H1 (cell line): ENCODE results near the gene SMCHD1. TPM values are rescaled to one million over a fixed set of nuclear protein-coding genes. Genes with fewer than 3 reads are reported as not detected.
"Not testable (repeated sequence)": the region's sequence is repeated elsewhere in the genome, so short reads cannot be mapped to it uniquely, and the experiment has no call there.

Experiments
- CTCF ChIA-PET: fragments of 300-600 bp; sonication (Branson Sonifier 250); formaldehyde crosslinking; loops from one replicate; lab custom pipeline; 2021; ENCODE audit not compliant: partially characterized antibody; lab: Charles Lee
- POLR2A ChIA-PET: fragments of 300-600 bp; sonication (Branson Sonifier 250); formaldehyde crosslinking; loops from one replicate; lab custom pipeline; 2021; ENCODE audit warnings: inconsistent platforms; ENCODE audit not compliant: partially characterized antibody; lab: Charles Lee
- DNase-seq, 2 experiments: peaks; one replicate each; pipeline versions ENCODE4 v3.0.0 to v3.0.0-alpha.2; 2010 to 2022; ENCODE audit warnings: low spot score in 2 of 2, low read depth in 1 of 2, mixed read lengths in 1 of 2
- FAIRE-seq: peaks from 2 replicates; lab custom pipeline; 2011; peaks lifted over from hg19 to GRCh38; lab: Jason Lieb, UNC
- H2AFZ ChIP-seq: 2 replicates; pipeline ENCODE4 v1.8.1; 2012; ENCODE audit warnings: low read length, inconsistent platforms
- H2AK5ac ChIP-seq: 2 replicates; pipeline ENCODE4 v1.6.1; 2013; ENCODE audit warnings: low read depth, low read length
- H2BK120ac ChIP-seq: replicated peaks from 2 replicates; pipeline ENCODE3; 2013; ENCODE audit warnings: low read depth, low read length, inconsistent platforms
- H2BK12ac ChIP-seq: 2 replicates; pipeline ENCODE4 v1.6.1; 2013; ENCODE audit warnings: low read depth, low read length
- H2BK15ac ChIP-seq: 2 replicates; pipeline ENCODE4 v1.6.1; 2013; ENCODE audit warnings: low read length
- H2BK20ac ChIP-seq: 2 replicates; pipeline ENCODE4 v1.6.1; 2013; ENCODE audit warnings: low read length
- H2BK5ac ChIP-seq: 2 replicates; pipeline ENCODE4 v1.6.1; 2013; ENCODE audit warnings: low read depth, low read length
- H3K14ac ChIP-seq: 2 replicates; pipeline ENCODE4 v1.6.1; 2013; ENCODE audit warnings: inconsistent platforms; ENCODE audit not compliant: insufficient read length
- H3K18ac ChIP-seq: 2 replicates; pipeline ENCODE4 v1.6.1; 2013; ENCODE audit warnings: low read length; ENCODE audit errors: extremely low read depth
- H3K23ac ChIP-seq: 2 replicates; pipeline ENCODE4 v1.6.1; 2013; ENCODE audit warnings: inconsistent platforms; ENCODE audit not compliant: insufficient read length
- H3K23me2 ChIP-seq: 2 replicates; pipeline ENCODE4 v1.6.1; 2013; ENCODE audit warnings: low read depth, low read length
- H3K27ac ChIP-seq: 2 replicates; pipeline ENCODE4 v1.6.1; 2011; ENCODE audit warnings: low read depth, low read length, inconsistent platforms
- H3K27me3 ChIP-seq, 4 experiments: replicated peaks in 1 of 4; 1 replicate in 1 of 4; 2 replicates in 3 of 4; pipeline versions ENCODE4 v1.6.1 to v1.8.1; 2011 to 2013; ENCODE audit warnings: low read length in 3 of 4, mild to moderate bottlenecking in 3 of 4, inconsistent platforms in 2 of 4, mixed read lengths in 2 of 4, moderate library complexity in 1 of 4; ENCODE audit not compliant: control insufficient read depth in 3 of 4, insufficient read depth in 3 of 4; ENCODE audit errors: extremely low read depth in 1 of 4
- H3K36me3 ChIP-seq, 4 experiments: 2 replicates each; pipeline versions ENCODE4 v1.6.1 to v1.8.1; 2011 to 2013; ENCODE audit warnings: mild to moderate bottlenecking in 4 of 4, low read length in 3 of 4, moderate library complexity in 2 of 4, control low read depth in 1 of 4, inconsistent platforms in 1 of 4; ENCODE audit not compliant: insufficient read depth in 4 of 4, control insufficient read depth in 2 of 4
- H3K4ac ChIP-seq: replicated peaks from 2 replicates; pipeline ENCODE3; 2013; ENCODE audit warnings: low read length, low read depth, mixed read lengths, inconsistent platforms; ENCODE audit not compliant: insufficient read length
- H3K4me1 ChIP-seq, 4 experiments: replicated peaks in 1 of 4; 1 replicate in 1 of 4; 2 replicates in 3 of 4; pipeline versions ENCODE4 v1.6.1 to v1.8.1; 2011 to 2013; ENCODE audit warnings: low read length in 3 of 4, inconsistent platforms in 2 of 4, mixed read lengths in 1 of 4; ENCODE audit not compliant: insufficient read depth in 4 of 4, control insufficient read depth in 3 of 4
- H3K4me2 ChIP-seq, 2 experiments: 2 replicates each; pipeline versions ENCODE4 v1.6.1 to v1.8.1; 2011 to 2013; ENCODE audit warnings: low read depth in 2 of 2, low read length in 2 of 2, control low read depth in 1 of 2, inconsistent platforms in 1 of 2, mild to moderate bottlenecking in 1 of 2; ENCODE audit not compliant: insufficient read depth in 1 of 2
- H3K4me3 ChIP-seq, 4 experiments: fragments of 200-600, 300-600 bp in 1 of 4; sonication (generic), shearing (Covaris generic), sonication (Bioruptor Twin) in 1 of 4; 2 replicates each; pipeline versions ENCODE4 v1.5.1 to v1.8.1; 2011 to 2016; ENCODE audit warnings: low read length in 4 of 4, low read depth in 3 of 4, control low read depth in 2 of 4, inconsistent platforms in 2 of 4, mild to moderate bottlenecking in 2 of 4, mixed read lengths in 1 of 4, moderate library complexity in 1 of 4; ENCODE audit not compliant: insufficient read depth in 2 of 4; ENCODE audit errors: extremely low read depth in 1 of 4
- H3K56ac ChIP-seq: replicated peaks from 2 replicates; pipeline ENCODE3; 2013; ENCODE audit warnings: low read depth, mild to moderate bottlenecking, mixed read lengths, low read length, inconsistent platforms; ENCODE audit not compliant: insufficient read length
- H3K79me1 ChIP-seq: 2 replicates; pipeline ENCODE4 v1.6.1; 2013; ENCODE audit warnings: low read depth, low read length, control low read depth
- H3K79me2 ChIP-seq, 2 experiments: 2 replicates each; pipeline versions ENCODE4 v1.6.1 to v1.8.1; 2012 to 2013; ENCODE audit warnings: low read length in 2 of 2, mild to moderate bottlenecking in 2 of 2, inconsistent platforms in 1 of 2; ENCODE audit not compliant: insufficient read depth in 2 of 2, control insufficient read depth in 1 of 2
- H3K9ac ChIP-seq, 4 experiments: replicated peaks in 1 of 4; 1 replicate in 1 of 4; 2 replicates in 3 of 4; pipeline versions ENCODE4 v1.6.1 to v1.8.1; 2011 to 2013; ENCODE audit warnings: low read depth in 3 of 4, low read length in 3 of 4, control low read depth in 2 of 4, mild to moderate bottlenecking in 2 of 4, moderate library complexity in 2 of 4, inconsistent platforms in 1 of 4; ENCODE audit errors: extremely low read depth in 1 of 4
- H3K9me3 ChIP-seq, 2 experiments: 2 replicates each; pipeline versions ENCODE4 v1.6.1 to v1.8.1; 2012 to 2013; ENCODE audit warnings: mild to moderate bottlenecking in 2 of 2, moderate library complexity in 2 of 2, control low read depth in 1 of 2, inconsistent platforms in 1 of 2, low read depth in 1 of 2, low read length in 1 of 2, mixed read lengths in 1 of 2; ENCODE audit not compliant: insufficient read depth in 2 of 2
- H4K20me1 ChIP-seq, 2 experiments: replicated peaks in 1 of 2; 2 replicates each; pipeline versions ENCODE3 to v1.8.1; 2011 to 2013; ENCODE audit warnings: inconsistent platforms in 2 of 2, low read length in 2 of 2, mild to moderate bottlenecking in 1 of 2; ENCODE audit not compliant: insufficient read depth in 2 of 2, control insufficient read depth in 1 of 2
- H4K5ac ChIP-seq: 2 replicates; pipeline ENCODE4 v1.6.1; 2013; ENCODE audit warnings: low read length, low read depth, mixed read lengths, inconsistent platforms; ENCODE audit not compliant: insufficient read length
- H4K8ac ChIP-seq: 2 replicates; pipeline ENCODE4 v1.8.0; 2013; ENCODE audit warnings: mild to moderate bottlenecking, moderate library complexity, low read length, inconsistent platforms; ENCODE audit not compliant: insufficient read depth; ENCODE audit errors: extremely low read depth
- H4K91ac ChIP-seq: replicated peaks from 2 replicates; pipeline ENCODE3; 2013; ENCODE audit warnings: low read length, mixed read lengths, inconsistent platforms; ENCODE audit not compliant: insufficient read length
- WGBS, 2 experiments: shearing (Covaris generic) in 1 of 2; methylation state at CpG; one replicate each; pipeline versions ENCODE4 v1.1.6 to v1.1.7; 2013 to 2015; ENCODE audit warnings: low lambda C conversion rate in 2 of 2, mixed read lengths in 2 of 2, inconsistent platforms in 1 of 2, low coverage in 1 of 2, missing lambda C conversion rate in 1 of 2; ENCODE audit not compliant: insufficient replicate concordance in 2 of 2, insufficient coverage in 1 of 2, insufficient read length in 1 of 2; ENCODE audit errors: extremely low coverage in 1 of 2, missing lambda C conversion rate in 1 of 2; 5-methylcytosine and 5-hydroxymethylcytosine counted together
- polyA plus RNA-seq, 7 experiments: library from polyadenylated mRNA; depleted of rRNA in 3 of 7; stranded (reverse) in 5 of 7; unstranded in 2 of 7; fragments of >200 nt in 5 of 7; fragments of 200-250 nt in 2 of 7; gene quantifications; 1 replicate in 5 of 7; 2 replicates in 1 of 7; 4 replicates in 1 of 7; pipeline versions ENCODE4 v1.2.1 to v1.2.3, GENCODE V29; 2011 to 2013; ENCODE audit warnings: missing spikeins in 2 of 7, mixed read lengths in 2 of 7
- total RNA-seq: library from RNA; stranded (reverse); fragmentation: NEBNext Ultra II Directional; extraction: Animal tissue kit (Norgen Biotek cat#: 25700); gene quantifications from 2 replicates; pipeline ENCODE4 v1.2.1, GENCODE V29; 2021

SMCHD1 gene
- total and polyA plus RNA-seq, 2 of the 8 experiments (the other 6 are each of a cell fraction or from before 2014, with no cell fraction given) = 9.3 to 32.0 TPM

DNA sequence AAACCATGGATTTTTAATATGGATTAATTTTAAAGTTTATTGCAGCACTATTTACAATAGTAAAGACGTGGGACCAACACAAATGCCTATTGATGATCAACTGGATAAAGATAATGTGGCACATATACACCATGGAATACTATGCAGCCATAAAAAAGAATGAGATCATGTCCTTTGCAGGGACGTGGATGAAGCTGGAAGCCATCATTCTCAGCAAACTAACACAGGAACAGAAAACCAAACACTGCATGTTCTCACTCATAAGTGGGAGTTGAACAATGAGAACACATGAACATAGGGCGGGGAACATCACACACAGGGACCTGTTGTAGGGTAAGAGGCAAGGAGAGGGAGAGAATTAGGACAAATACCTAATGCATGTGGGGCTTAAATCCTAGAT, 5.3 kb downstream of the SMCHD1 start:
- H3K56ac ChIP-seq, H3K79me1 ChIP-seq, POLR2A ChIA-PET, H3K4me1 ChIP-seq, FAIRE-seq, H3K4me2 ChIP-seq, H2BK20ac ChIP-seq, H2BK12ac ChIP-seq, H3K4me3 ChIP-seq, H3K9ac ChIP-seq, H3K23ac ChIP-seq, H4K8ac ChIP-seq, H3K27ac ChIP-seq, CTCF ChIA-PET, H2AFZ ChIP-seq, H2AK5ac ChIP-seq, H2BK5ac ChIP-seq, H3K18ac ChIP-seq, H3K36me3 ChIP-seq, H4K5ac ChIP-seq, H3K27me3 ChIP-seq, H3K4ac ChIP-seq, H2BK15ac ChIP-seq, H3K9me3 ChIP-seq, H2BK120ac ChIP-seq, DNase-seq, H3K14ac ChIP-seq, H4K91ac ChIP-seq: not testable (repeated sequence)
- Histone ChIP-seq H4K20me1 (peaks cover 9 to 17% of the 10 kb centered on the region in 2 experiments), H3K79me2 (peaks cover 3 to 86% of the 10 kb centered on the region in 2 experiments; a peak in 3 of 4 replicates), H3K23me2 (peaks cover 11% of the 10 kb centered on the region)
- WGBS, 2 experiments = 91% methylated on average over 3 of the region's 3 CpGs; no CpG with 5 or more reads in 1 of the 2 experiments

DNA sequence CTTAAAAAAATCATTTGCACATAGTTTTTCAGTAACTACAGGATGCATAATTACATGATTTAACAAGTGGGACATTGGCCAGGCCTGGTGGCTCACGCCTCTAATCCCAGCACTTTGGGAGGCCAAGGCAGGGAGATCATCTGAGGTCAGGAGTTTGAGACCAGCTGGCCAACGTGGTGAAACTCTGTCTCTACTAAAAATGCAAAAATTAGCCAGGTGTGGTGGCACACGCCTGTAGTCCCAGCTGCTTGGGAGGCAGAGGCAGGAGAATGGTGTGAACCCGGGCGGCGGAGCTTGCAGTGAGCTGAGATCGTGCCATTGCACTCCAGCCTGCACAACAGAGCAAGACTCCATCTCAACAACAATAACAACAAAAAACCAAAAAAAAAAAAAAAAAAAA, 6.8 kb downstream of the SMCHD1 start:
- CTCF ChIA-PET, H3K4ac ChIP-seq, H3K4me1 ChIP-seq, H4K8ac ChIP-seq, H3K14ac ChIP-seq, H3K18ac ChIP-seq, H2BK120ac ChIP-seq, H4K5ac ChIP-seq, H4K91ac ChIP-seq, H2AK5ac ChIP-seq, POLR2A ChIA-PET, H2AFZ ChIP-seq, H3K56ac ChIP-seq, H3K23me2 ChIP-seq, H2BK12ac ChIP-seq, H3K27me3 ChIP-seq, H3K79me1 ChIP-seq, H3K9ac ChIP-seq, H3K23ac ChIP-seq, H3K4me3 ChIP-seq, FAIRE-seq, H2BK5ac ChIP-seq, DNase-seq, H2BK15ac ChIP-seq, H4K20me1 ChIP-seq, H2BK20ac ChIP-seq, H3K27ac ChIP-seq, H3K4me2 ChIP-seq, H3K9me3 ChIP-seq: not testable (repeated sequence)
- Histone ChIP-seq H3K36me3 (peaks cover 2 to 11% (median 4%) of the 10 kb centered on the region in 4 experiments; a peak in 6 of 8 replicates), H3K79me2 (peaks cover 3 to 80% of the 10 kb centered on the region in 2 experiments; a peak in 3 of 4 replicates)
- 96% methylated on average over 7 of the region's 7 CpGs; no CpG with 5 or more reads in 1 of the 2 experiments for WGBS, 2 experiments
